ENCODE data around the gene FKBP15. TPM values are rescaled to one million over a fixed set of nuclear protein-coding genes. Genes with fewer than 3 reads are reported as not detected.

The FKBP15 gene, protein sequence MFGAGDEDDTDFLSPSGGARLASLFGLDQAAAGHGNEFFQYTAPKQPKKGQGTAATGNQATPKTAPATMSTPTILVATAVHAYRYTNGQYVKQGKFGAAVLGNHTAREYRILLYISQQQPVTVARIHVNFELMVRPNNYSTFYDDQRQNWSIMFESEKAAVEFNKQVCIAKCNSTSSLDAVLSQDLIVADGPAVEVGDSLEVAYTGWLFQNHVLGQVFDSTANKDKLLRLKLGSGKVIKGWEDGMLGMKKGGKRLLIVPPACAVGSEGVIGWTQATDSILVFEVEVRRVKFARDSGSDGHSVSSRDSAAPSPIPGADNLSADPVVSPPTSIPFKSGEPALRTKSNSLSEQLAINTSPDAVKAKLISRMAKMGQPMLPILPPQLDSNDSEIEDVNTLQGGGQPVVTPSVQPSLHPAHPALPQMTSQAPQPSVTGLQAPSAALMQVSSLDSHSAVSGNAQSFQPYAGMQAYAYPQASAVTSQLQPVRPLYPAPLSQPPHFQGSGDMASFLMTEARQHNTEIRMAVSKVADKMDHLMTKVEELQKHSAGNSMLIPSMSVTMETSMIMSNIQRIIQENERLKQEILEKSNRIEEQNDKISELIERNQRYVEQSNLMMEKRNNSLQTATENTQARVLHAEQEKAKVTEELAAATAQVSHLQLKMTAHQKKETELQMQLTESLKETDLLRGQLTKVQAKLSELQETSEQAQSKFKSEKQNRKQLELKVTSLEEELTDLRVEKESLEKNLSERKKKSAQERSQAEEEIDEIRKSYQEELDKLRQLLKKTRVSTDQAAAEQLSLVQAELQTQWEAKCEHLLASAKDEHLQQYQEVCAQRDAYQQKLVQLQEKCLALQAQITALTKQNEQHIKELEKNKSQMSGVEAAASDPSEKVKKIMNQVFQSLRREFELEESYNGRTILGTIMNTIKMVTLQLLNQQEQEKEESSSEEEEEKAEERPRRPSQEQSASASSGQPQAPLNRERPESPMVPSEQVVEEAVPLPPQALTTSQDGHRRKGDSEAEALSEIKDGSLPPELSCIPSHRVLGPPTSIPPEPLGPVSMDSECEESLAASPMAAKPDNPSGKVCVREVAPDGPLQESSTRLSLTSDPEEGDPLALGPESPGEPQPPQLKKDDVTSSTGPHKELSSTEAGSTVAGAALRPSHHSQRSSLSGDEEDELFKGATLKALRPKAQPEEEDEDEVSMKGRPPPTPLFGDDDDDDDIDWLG
- 20.1 TPM in 2 replicates for total RNA-seq (2022)
- Bru-seq, nascent RNA: percentile 73 among the genes with signal in this experiment
- BruChase-seq, experiment 1, labeled RNA remaining after a 2-hour chase: percentile 69 among the genes with signal in this experiment
- percentile 66 among the genes with signal in this experiment for BruChase-seq, experiment 2, labeled RNA remaining after a 6-hour chase
- long read RNA-seq, full-length matches to known transcripts: 9 of 18 reads
- long read RNA-seq, partial matches to known transcripts: 7 of 18 reads
- long read RNA-seq, other reads (novel, unspliced or antisense): 2 of 18 reads

DNA sequence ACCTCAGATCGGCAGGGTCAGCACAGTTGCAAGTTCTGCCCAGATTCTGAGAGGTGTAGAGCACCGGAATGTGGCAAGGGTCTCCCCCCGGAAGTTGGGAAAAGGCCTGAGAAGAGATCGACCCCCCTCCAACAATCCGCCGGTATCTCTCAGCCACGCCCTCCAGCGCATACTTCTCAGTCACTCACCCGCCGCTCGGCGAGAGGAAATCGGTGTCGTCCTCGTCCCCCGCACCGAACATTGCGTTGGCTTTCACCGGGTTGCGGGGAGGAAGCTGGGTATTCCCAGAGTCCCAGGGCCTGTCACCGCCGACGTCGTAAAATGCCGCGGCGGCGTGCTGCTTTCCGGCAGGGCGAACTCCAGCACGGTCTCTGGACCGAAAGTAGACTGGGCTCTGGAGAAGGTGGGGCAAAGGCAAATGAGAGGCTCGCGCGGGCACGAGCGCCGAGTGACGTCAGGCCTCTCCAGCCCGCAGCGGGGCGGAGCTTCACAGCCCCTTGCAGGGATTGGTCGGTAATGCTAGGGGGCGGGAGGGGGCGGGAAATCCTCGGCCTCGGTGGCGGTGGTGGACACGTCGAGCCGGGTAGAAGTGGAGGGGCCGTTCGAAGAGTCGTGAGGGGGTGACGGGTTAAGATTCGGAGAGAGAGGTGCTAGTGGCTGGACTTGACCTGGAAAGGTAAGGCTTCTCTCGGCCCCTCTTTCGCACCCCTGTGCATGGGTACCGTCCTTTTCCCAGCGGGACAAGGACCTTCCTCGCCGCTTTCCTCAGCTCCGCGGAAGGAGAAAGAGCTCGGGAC, at the start of gene FKBP15, which contains the start of gene SLC31A1:
TSS of gene FKBP15 (minus strand) at position 275 of the 797 bp plus-strand sequence. CDS start at position 241, 34 bp downstream.
TSS of gene SLC31A1 (plus strand) at position 542 of the 797 bp plus-strand sequence. CDS start 34,605 bp downstream, outside the sequence.
- H3K4me1 Mint-ChIP-seq (ENCODE audit: low read depth, unreplicated experiment): peaks cover 17% of the 10 kb centered on the region
- Histone ChIP-seq H3K36me3 (ENCODE audit: control insufficient read depth, insufficient read depth, low read length) (no peaks in the 10 kb centered on the region; the same call in 1 of the 2 replicates), H3K4me1 (peaks cover 15% of the 10 kb centered on the region), H3K9me3 (no peaks in the 10 kb centered on the region), H3K27me3 (replicated peaks; ENCODE audit: control insufficient read depth, insufficient read depth, low read length) (no peaks in the 10 kb centered on the region), H3K4me3 (ENCODE audit: low read depth, low read length) (peak within 1 kb of the TSS; percentile 74)
- no TSS peak for BruUV-seq (replicated peaks)
- H3K36me3 Mint-ChIP-seq (ENCODE audit: insufficient read depth, unreplicated experiment): peaks cover 35% of the 10 kb centered on the region
- TF ChIP-seq CTCF (IDR thresholded peaks at IDR 0.05; ENCODE audit: insufficient read depth in 1 of 2, low read depth in 1 of 2, low read length in 1 of 2, severe bottlenecking in 1 of 2, unreplicated experiment in 1 of 2): no peak
- H3K4me3 Mint-ChIP-seq (ENCODE audit: unreplicated experiment): peak within 1 kb of the TSS; percentile 97
- POLR2A ChIA-PET: interaction anchor here (0.6 to 3.2 kb wide), 11 partner anchors 13 to 842 kb away, joined by 3 to 16 read pairs (median 4); partner anchors contain the start of genes CDC26, HSDL2, PRPF4 and SLC31A2
- CTCF ChIA-PET: interaction anchor here (0.7 to 2.7 kb wide), 6 partner anchors 24 to 436 kb away, joined by 3 to 13 read pairs (median 4); partner anchors contain the start of genes CDC26, PRPF4 and SLC31A2
- peak within 1 kb of the TSS; percentile 93 for H3K27ac Mint-ChIP-seq (ENCODE audit: unreplicated experiment)
- H3K27me3 Mint-ChIP-seq (ENCODE audit: insufficient read depth, unreplicated experiment): no peaks in the 10 kb centered on the region
- H3K9me3 Mint-ChIP-seq (ENCODE audit: unreplicated experiment): no peaks in the 10 kb centered on the region
- intact Hi-C loops (cut with micrococcal nuclease; ENCODE audit: unreplicated experiment): loop anchor here (1.0 to 10.0 kb wide), 3 partner anchors 54 to 886 kb away; partner anchors contain the start of genes C9orf43, CDC26, POLE3 and PRPF4
- peak; percentile 98 to 99 for DNase-seq

DNA sequence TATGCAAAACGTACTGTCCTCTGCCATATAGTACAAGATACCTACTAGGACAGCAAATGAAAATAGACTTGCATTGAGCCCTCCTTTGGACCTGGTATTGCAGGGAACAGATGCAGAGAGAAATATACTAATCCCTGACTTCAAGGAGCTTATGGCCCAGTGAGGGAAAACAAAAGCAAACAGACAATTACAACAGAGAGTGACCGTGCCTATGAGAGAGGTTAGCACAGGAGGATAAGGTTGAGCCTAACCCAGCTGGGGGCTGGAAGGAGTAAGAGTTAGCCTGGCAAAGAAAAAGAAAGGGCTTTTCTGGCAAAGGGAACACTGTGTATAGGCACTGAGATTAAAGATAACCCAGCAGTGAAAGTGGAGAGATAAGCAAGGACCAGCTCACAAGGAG, 48.8 kb upstream of the FKBP15 start:
- Histone ChIP-seq H3K4me1 (no peaks in the 10 kb centered on the region), H3K9me3 (no peaks in the 10 kb centered on the region), H3K4me3 (ENCODE audit: low read depth, low read length) (no peak overlapping the region), H3K36me3 (ENCODE audit: control insufficient read depth, insufficient read depth, low read length) (no peaks in the 10 kb centered on the region; the same call in 1 of the 2 replicates), H3K27me3 (replicated peaks; ENCODE audit: control insufficient read depth, insufficient read depth, low read length) (no peaks in the 10 kb centered on the region)
- H3K27me3 Mint-ChIP-seq (ENCODE audit: insufficient read depth, unreplicated experiment): no peaks in the 10 kb centered on the region
- CTCF ChIA-PET: no interaction called here
- H3K36me3 Mint-ChIP-seq (ENCODE audit: insufficient read depth, unreplicated experiment): peaks cover 31% of the 10 kb centered on the region
- no TSS peak for BruUV-seq (replicated peaks)
- no peak overlapping the region for H3K4me3 Mint-ChIP-seq (ENCODE audit: unreplicated experiment)
- H3K27ac Mint-ChIP-seq (ENCODE audit: unreplicated experiment): no peak overlapping the region
- TF ChIP-seq CTCF (IDR thresholded peaks at IDR 0.05; ENCODE audit: insufficient read depth in 1 of 2, low read depth in 1 of 2, low read length in 1 of 2, severe bottlenecking in 1 of 2, unreplicated experiment in 1 of 2): no peak
- intact Hi-C loops (cut with micrococcal nuclease; ENCODE audit: unreplicated experiment): no loop called here
- no peak for DNase-seq
- POLR2A ChIA-PET: no interaction called here
- H3K4me1 Mint-ChIP-seq (ENCODE audit: low read depth, unreplicated experiment): no peaks in the 10 kb centered on the region
- H3K9me3 Mint-ChIP-seq (ENCODE audit: unreplicated experiment): no peaks in the 10 kb centered on the region
